Measurements from ENCODE around the gene LHX3.

DNA sequence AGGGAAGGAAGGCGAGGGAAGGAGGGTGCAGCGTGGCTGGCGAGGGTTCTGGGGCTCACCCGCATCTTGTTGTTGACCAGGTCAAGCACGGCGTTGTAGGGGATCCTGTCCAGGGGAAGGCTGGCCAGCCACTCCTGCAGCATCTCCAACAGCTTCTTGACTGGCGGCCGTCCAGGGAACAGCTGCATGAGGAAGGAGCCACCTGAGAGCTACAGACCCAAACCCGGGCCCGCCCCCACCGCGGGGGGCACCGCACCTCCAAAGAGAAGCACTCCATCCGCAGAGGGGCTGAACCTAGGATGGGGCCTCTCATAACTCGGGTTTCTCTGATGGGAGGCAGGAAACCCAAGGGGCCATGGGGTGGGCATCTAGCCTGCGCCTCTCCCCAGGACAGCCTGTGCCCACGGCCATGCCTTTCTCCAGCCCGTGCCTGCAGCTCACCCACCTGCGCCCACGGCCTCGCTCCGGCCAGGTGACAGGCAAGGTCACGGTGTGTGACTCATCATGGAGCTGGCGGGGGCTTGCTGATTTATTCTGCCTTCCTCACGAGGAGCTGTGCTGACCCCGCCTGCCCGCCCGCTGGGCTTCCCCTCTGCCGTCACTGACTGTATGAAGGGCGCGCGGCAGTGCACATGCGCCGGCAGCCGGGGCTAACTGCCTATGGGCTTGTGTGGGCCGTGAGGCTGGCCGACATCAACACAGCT, 11.8 kb upstream of the LHX3 start:
- TF ChIP-seq, protein P1, sequence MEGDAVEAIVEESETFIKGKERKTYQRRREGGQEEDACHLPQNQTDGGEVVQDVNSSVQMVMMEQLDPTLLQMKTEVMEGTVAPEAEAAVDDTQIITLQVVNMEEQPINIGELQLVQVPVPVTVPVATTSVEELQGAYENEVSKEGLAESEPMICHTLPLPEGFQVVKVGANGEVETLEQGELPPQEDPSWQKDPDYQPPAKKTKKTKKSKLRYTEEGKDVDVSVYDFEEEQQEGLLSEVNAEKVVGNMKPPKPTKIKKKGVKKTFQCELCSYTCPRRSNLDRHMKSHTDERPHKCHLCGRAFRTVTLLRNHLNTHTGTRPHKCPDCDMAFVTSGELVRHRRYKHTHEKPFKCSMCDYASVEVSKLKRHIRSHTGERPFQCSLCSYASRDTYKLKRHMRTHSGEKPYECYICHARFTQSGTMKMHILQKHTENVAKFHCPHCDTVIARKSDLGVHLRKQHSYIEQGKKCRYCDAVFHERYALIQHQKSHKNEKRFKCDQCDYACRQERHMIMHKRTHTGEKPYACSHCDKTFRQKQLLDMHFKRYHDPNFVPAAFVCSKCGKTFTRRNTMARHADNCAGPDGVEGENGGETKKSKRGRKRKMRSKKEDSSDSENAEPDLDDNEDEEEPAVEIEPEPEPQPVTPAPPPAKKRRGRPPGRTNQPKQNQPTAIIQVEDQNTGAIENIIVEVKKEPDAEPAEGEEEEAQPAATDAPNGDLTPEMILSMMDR (conservative IDR thresholded peaks at IDR 0.05; ENCODE audit: low read length): no peak
- TF ChIP-seq EZH2phosphoT487 (IDR thresholded peaks at IDR 0.05; ENCODE audit: borderline replicate concordance): no peak
